ENCODE measurements around the gene SUB1.

GRCh38 chr5:32605766-32606152 lies 20.4 kb downstream of the SUB1 start:
- TF ChIP-seq POLR2AphosphoS5 (IDR thresholded peaks at IDR 0.05; ENCODE audit: low read depth, low read length) (no peak), SIN3A (IDR thresholded peaks at IDR 0.05; ENCODE audit: borderline replicate concordance, insufficient read depth, low read depth, low read length) (no peak)
- TF ChIP-seq, protein P1, sequence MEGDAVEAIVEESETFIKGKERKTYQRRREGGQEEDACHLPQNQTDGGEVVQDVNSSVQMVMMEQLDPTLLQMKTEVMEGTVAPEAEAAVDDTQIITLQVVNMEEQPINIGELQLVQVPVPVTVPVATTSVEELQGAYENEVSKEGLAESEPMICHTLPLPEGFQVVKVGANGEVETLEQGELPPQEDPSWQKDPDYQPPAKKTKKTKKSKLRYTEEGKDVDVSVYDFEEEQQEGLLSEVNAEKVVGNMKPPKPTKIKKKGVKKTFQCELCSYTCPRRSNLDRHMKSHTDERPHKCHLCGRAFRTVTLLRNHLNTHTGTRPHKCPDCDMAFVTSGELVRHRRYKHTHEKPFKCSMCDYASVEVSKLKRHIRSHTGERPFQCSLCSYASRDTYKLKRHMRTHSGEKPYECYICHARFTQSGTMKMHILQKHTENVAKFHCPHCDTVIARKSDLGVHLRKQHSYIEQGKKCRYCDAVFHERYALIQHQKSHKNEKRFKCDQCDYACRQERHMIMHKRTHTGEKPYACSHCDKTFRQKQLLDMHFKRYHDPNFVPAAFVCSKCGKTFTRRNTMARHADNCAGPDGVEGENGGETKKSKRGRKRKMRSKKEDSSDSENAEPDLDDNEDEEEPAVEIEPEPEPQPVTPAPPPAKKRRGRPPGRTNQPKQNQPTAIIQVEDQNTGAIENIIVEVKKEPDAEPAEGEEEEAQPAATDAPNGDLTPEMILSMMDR (IDR thresholded peaks at IDR 0.05), result no peak
